Cortex of kidney (tissue), 1 donor: ENCODE data around the gene GAN.

Source experiments
- DNase-seq: peaks from one replicate; lab custom pipeline; 2025; lab: John Stamatoyannopoulos, UW

Gene GAN, protein sequence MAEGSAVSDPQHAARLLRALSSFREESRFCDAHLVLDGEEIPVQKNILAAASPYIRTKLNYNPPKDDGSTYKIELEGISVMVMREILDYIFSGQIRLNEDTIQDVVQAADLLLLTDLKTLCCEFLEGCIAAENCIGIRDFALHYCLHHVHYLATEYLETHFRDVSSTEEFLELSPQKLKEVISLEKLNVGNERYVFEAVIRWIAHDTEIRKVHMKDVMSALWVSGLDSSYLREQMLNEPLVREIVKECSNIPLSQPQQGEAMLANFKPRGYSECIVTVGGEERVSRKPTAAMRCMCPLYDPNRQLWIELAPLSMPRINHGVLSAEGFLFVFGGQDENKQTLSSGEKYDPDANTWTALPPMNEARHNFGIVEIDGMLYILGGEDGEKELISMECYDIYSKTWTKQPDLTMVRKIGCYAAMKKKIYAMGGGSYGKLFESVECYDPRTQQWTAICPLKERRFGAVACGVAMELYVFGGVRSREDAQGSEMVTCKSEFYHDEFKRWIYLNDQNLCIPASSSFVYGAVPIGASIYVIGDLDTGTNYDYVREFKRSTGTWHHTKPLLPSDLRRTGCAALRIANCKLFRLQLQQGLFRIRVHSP

GRCh38 chr16:81314603-81315270 lies at the start of gene GAN:
Gene GAN, plus strand, starts transcription at chr16:81314962. Its CDS starts 152 bp downstream, at chr16:81315114.
- DNase-seq: peak; percentile 86

- no peak for DNase-seq
These were observed 49.7 kb upstream of the GAN start for GRCh38 chr16:81265052-81265451.

DNA sequence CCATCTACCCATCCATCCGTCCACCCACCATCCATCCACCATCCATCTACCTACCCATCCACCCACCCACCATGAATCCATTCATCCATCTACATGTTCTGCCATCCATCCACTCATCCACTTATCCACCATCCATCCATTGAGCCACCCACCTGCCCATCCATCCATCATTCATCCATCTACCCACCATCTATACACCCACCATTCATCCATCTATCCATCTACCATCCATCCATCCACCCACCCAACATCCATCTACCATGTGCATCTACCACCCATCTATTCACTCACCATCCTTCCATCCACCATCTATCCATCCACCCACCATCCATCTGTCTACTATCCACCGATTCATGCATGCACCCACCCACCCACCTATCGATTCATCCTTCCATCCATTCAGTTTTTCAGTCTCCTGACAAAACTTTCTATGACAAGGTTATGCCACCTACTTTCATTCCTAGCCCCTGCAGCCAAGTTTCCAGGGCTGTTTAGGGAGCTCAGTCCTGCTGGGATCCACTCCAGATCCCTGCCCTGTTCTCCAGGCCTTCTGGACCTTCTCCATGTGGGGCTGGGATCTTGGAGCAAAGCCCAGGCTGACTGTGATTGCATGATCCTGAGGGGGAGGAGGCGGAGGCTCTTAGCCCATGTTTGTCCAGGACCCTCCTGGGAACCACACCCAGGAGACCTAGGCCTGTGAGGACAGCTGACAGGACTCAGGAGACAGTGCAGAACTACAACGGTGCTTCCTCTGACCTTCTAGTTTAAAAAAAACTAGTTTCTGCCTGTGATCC lies 48.9 kb upstream of the GAN start:
- DNase-seq: no peak

DNA sequence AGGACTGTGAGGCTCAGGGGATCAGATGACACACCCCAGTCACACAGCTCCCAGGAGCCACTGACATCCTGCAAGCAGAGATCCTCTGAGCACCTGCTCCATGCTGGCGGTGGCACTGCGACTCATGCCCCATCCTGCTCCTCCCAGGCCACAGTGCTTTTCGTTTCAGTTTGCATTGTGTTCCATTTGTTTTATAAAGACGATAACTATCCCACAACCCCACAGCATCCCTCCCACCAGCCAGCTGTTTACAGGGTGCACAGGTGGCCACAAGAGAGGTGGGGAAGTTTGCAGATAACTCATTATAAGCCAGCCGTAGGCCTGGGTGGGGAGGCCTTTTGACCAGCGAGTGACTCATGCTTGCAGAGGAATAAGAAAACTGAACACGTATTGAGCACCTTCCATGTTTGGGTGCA lies 48.1 kb upstream of the GAN start:
- DNase-seq: no peak

GRCh38 chr16:81268509-81268908 lies 46.3 kb upstream of the GAN start:
- DNase-seq: no peak

GRCh38 chr16:81273223-81273950 lies 41.4 kb upstream of the GAN start:
- no peak for DNase-seq

DNA sequence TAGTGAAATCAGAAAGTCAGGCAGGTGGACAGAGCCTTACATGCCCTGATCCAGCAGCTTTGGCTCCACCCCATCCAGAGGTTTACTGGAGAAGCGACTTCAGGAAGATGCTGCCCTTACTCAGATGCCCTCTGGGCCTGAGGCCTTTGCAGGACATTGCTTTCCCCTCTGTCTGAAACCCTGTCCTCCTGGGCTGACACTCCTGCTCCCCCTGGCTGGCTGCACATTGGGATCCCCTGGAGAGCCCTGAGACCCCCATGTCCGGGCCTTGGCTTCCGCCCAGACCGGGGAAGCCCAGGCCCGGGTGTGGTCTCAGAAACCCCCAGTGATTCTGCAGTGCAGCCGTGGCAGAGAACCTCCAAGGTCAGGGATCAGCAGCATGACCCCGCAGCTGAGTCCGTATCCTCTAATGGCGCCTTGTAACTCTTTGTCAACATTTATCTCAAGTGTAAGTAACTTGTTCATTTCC lies 39.7 kb upstream of the GAN start:
- no peak for DNase-seq

GRCh38 chr16:81275795-81276194 lies 39.0 kb upstream of the GAN start:
- DNase-seq: no peak

GRCh38 chr16:81276323-81276722 lies 38.4 kb upstream of the GAN start:
- DNase-seq: no peak

GRCh38 chr16:81277541-81278080 lies 37.2 kb upstream of the GAN start:
- DNase-seq: no peak

DNA sequence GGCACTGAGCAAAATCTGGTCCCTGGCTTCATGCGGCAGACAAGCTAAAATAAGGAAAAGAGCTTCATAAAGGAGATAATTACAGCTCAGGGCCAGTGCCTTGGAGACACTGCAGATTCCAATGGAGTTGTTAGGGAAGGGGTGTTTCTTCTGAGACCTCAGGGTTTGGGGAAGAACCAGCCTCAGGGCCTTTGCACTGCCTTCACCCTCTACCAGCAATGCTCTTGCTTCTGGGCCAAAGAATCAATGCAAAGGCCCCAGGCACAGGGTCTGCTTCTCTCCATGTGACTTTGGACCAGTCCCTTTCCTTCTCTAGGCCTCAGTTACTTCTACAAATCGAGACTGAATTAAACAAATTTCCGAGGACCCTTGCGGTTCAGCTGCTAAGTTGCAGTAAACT lies 36.2 kb upstream of the GAN start:
- no peak for DNase-seq

DNA sequence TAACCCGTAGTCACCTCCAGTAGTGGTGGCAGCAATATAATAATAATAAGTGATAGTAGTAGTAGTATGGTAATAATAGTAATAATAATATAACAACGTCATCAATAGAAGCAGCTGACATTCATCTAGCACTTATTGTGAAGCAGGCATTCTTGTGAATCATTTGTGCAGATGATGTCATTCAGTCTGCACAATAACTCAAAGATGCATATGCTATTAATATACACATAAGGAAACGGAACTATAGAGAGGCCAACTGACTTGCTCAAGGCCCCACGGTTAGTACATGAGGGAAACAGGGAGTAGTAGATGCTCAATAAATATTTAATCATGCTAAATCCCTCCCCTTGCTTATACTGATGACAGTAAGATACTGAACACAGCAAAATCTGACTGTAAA lies 35.4 kb upstream of the GAN start:
- no peak for DNase-seq

DNA sequence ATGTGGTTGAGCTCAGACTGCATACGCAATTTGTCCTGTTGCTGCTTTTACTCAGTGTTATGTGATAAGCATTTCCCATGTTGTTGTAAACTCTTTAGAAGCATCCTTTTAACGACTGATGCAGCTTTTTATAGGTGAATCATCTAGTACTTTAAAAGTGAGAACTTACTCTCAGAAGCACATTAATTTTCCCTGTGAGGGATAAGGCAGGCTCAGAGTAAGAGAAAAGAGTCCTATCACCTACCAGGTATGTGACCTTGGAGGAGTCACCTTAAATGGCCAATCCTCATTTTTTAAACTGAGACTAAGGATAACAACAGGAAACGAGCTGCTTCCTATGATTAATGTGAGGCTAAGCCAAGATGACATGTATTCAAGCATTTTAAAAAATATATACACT lies 34.4 kb upstream of the GAN start:
- no peak for DNase-seq

GRCh38 chr16:81283044-81283443 lies 31.7 kb upstream of the GAN start:
- DNase-seq: no peak

DNA sequence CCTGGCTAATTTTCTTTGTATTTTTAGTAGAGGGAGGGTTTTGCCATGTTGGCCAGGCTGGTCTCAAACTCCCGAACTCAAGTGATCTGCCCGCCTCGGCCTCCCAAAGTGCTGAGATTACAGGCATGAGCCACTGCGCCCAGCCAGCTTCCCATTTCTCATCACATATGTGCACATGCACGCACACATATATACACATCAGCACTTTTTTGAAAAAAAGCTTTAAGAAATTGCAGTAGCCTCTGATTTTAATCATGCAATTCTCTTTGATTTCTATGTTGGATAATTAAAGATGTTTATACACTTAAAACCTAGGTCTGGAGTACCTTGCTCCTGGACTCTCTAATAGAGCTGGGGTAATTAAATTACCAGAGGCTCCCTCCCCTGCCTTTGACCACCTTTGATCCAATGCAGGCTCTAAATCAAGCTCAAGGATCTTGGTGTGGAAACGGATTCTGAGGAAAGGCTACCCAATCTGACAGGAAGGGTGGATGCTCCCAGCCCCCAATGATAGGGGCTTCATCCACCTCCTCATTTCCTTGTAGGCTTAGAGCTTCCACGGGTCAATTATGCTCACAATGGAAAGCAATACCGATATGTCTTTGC lies 29.7 kb upstream of the GAN start:
- DNase-seq: no peak

- no peak for DNase-seq
These were observed 28.6 kb upstream of the GAN start for GRCh38 chr16:81286190-81286589.

- DNase-seq: no peak
These were observed 23.6 kb upstream of the GAN start for GRCh38 chr16:81291117-81291516.

DNA sequence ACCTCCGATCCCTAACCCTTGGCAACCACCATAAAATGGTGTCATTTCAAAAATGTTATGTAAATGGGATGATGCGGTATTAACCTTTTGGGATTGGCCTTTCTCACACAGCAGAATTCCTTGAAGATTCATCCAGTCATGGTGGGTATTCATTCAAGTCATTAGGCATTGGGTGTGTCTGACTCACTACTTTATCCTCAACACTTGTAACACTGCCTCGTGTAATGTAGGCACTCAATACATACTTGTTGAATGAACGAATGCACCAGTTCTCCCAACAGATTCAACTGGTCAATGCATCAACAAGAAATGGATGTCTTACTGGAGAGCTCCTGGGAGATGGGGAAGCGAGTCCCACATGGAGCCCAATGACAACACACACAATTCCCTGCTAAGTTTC lies 21.8 kb upstream of the GAN start:
- DNase-seq: no peak

DNA sequence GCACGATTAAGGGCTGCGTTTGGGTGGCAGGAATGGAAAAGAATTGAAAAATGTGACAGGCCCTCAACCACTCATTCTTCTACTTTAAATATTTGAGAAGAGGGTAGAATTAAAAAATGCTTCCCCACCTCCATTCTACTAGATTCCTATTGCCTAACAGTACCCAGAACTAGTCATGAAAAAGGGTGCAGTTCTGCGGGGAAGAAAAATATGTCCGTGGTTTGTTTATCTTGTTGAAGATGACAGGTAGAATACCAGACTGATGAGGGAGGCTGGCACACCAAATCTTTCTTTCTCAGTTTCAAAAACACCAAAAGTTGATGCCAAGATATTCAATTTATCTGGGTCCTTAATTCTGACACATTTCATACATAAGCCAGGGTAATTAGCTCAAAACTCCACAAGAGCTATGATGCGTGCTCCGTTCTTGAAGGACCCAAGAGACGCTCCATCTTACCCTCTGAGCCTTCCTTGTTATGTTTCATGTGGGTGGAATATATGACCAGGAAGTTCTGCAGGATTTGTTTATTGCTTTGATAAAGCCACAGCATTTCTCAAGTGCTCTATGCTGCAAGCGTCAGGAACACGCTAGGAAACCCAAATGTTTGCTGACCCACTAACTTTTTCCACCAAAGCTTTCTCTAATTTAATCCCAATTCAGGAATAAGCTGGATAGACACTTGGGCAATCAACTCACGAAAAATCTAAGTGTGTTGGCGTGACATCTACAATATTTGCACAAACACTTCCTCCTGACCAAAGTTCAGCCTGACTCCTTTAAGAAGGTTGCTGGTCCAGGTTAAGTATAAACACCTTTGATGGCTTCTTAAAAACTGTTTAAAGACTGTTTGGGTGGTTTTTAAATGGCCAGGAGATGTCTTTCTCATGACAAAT lies 20.6 kb upstream of the GAN start:
- DNase-seq: no peak

DNA sequence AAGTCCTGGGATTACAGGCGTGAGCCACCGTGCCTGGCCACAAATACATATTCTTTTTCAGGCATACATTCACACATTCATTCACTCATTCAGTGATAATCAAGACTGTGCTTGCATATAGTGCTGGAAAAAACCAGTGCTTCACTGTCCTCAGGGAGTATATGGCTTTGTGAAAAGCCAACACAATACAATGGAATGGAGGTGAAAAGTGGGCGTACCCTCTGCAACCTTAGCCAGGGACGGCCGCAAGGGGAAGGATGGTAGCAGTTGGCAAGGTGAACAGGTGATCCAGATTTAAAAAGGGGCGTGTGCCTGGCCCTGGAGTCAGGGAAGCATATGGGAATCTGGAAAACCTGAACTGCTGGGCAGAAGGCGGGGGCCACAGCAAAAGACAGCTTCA lies 18.1 kb upstream of the GAN start:
- no peak for DNase-seq
